Stimulated activated CD8-positive, alpha-beta memory T cell treated with anti-CD3 and anti-CD28 coated beads, Interleukin-7, amount 100 ng/mL, for 48 hours (primary cell): Measurements from ENCODE around the gene MCHR1.
"Not testable (repeated sequence)": the region's sequence is repeated elsewhere in the genome, so short reads cannot be mapped to it uniquely, and the experiment has no call there.

Experiments used
- DNase-seq, 2 donors: peaks; one replicate each; pipeline ENCODE4 v3.0.0-alpha.2; 2020; ENCODE audit warnings: low read depth in 1 of 2; ENCODE audit errors: extremely low read depth in 1 of 2

MCHR1 gene

GRCh38 chr22:40687706-40688105 lies 8.4 kb downstream of the MCHR1 start:
- no peak for DNase-seq

- DNase-seq = no peak
These were observed 11.1 kb downstream of the MCHR1 start for GRCh38 chr22:40690370-40690769.

- DNase-seq = no peak
These were observed 12.2 kb downstream of the MCHR1 start for GRCh38 chr22:40691532-40691931.

GRCh38 chr22:40694411-40694810 lies 15.1 kb downstream of the MCHR1 start:
- no peak for DNase-seq

- DNase-seq = no peak
These were observed 22.0 kb downstream of the MCHR1 start for GRCh38 chr22:40701274-40701673.

GRCh38 chr22:40703174-40703573 lies 23.9 kb downstream of the MCHR1 start:
- no peak for DNase-seq

- DNase-seq = no peak
These were observed 24.5 kb downstream of the MCHR1 start for GRCh38 chr22:40703736-40704135.

- DNase-seq = no peak
These were observed 26.8 kb downstream of the MCHR1 start for GRCh38 chr22:40705918-40706682.

GRCh38 chr22:40707154-40707553 lies 27.9 kb downstream of the MCHR1 start:
- no peak for DNase-seq

- no peak for DNase-seq
These were observed 28.9 kb downstream of the MCHR1 start for GRCh38 chr22:40708177-40708576.

GRCh38 chr22:40709752-40710413 lies 30.6 kb downstream of the MCHR1 start:
- DNase-seq = no peak

- no peak for DNase-seq
These were observed 33.0 kb downstream of the MCHR1 start for GRCh38 chr22:40712311-40712710.

GRCh38 chr22:40714499-40715337 lies 35.4 kb downstream of the MCHR1 start:
- DNase-seq = no peak

GRCh38 chr22:40716116-40716515 lies 36.8 kb downstream of the MCHR1 start:
- no peak for DNase-seq

GRCh38 chr22:40717657-40718056 lies 38.4 kb downstream of the MCHR1 start:
- not testable (repeated sequence) for DNase-seq

- no peak for DNase-seq
These were observed 39.2 kb downstream of the MCHR1 start for GRCh38 chr22:40718250-40719204.

- DNase-seq = no peak
These were observed 40.3 kb downstream of the MCHR1 start for GRCh38 chr22:40719599-40719998.

GRCh38 chr22:40720156-40720537 lies 40.9 kb downstream of the MCHR1 start:
- DNase-seq = not testable (repeated sequence)

GRCh38 chr22:40720538-40721256 lies 41.4 kb downstream of the MCHR1 start:
- DNase-seq = no peak

- no peak for DNase-seq
These were observed 42.0 kb downstream of the MCHR1 start for GRCh38 chr22:40721266-40721665.
